ENCODE data around the gene GNG11. TPM values are rescaled to one million over a fixed set of nuclear protein-coding genes. Genes with fewer than 3 reads are reported as not detected.
"Not testable (repeated sequence)": the region's sequence is repeated elsewhere in the genome, so short reads cannot be mapped to it uniquely, and the experiment has no call there.

GNG11 gene
- total and polyA plus RNA-seq, 2 experiments from 2014 or later = 25.9 to 87.0 TPM

- Histone ChIP-seq H3K27ac (no peak overlapping the region), H3K4me1 (ENCODE audit: insufficient read depth) (peaks cover 22% of the 10 kb centered on the region), H3K4me3 (no peak overlapping the region), H3K36me3 (ENCODE audit: low read depth) (no peaks in the 10 kb centered on the region), H2AFZ (no peak overlapping the region), H3K27me3 (replicated peaks; ENCODE audit: insufficient read depth) (no peaks in the 10 kb centered on the region), H3K9ac (no peak overlapping the region), H3K9me3 (ENCODE audit: low read depth) (no peaks in the 10 kb centered on the region), H3K9me2 (ENCODE audit: insufficient read depth) (no peaks in the 10 kb centered on the region), H3F3A (ENCODE audit: insufficient read depth) (0 out of 2 replicates have a peak, but pooled peaks cover 12% of the 10 kb centered on the region), H3K79me2 (ENCODE audit: insufficient read depth) (no peaks in the 10 kb centered on the region), H4K20me1 (ENCODE audit: insufficient read depth) (no peaks in the 10 kb centered on the region), H3K4me2 (ENCODE audit: unreplicated experiment) (no peak overlapping the region)
- DNase-seq = no peak
- no peak for TF ChIP-seq EZH2 (IDR thresholded peaks at IDR 0.05; ENCODE audit: insufficient read depth, poor library complexity, severe bottlenecking)
- no peak for TF ChIP-seq EZH2phosphoT487 (IDR thresholded peaks at IDR 0.05; ENCODE audit: insufficient read depth, low read depth)
- in situ Hi-C loops (cut with MboI) = no loop called here
Measured at GRCh38 chr7:93913197-93913596, 8.3 kb upstream of the GNG11 start.

DNA sequence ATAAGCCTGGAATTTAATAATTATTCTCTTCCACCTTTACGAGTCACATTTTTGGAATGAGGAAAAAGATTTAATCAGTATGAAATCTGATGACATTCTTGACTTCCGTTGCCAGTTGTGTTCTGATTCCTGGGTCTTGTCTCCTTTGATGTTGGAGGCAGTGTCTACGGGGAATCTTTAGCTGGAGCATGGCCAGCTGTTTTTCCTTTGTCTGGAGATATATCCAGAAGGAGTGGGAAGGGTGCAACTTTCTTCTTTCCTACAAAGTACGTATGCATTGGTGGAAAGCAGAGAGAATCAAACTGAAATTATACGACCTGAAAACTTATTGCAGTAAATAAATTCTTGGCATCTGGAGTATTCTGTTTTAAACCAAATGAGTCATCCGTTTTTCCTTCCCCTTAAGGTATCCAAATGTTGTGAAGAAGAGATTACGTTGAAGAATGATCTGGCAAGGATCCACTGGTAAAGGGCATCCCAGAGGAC is 6.9 kb upstream of the GNG11 start:
- no peak for TF ChIP-seq EZH2 (IDR thresholded peaks at IDR 0.05; ENCODE audit: insufficient read depth, poor library complexity, severe bottlenecking)
- H4K20me1 ChIP-seq (ENCODE audit: insufficient read depth) = no peaks in the 10 kb centered on the region
- peak overlapping the region; percentile 41 for H3K4me2 ChIP-seq (ENCODE audit: unreplicated experiment)
- 35% methylated on average over 7 of the region's 7 CpGs for WGBS, 2 experiments (ENCODE audit: low coverage in 1 of 2, low lambda C conversion rate in 2 of 2, missing lambda C conversion rate in 2 of 2)
- H3K79me2 ChIP-seq (ENCODE audit: insufficient read depth) = no peaks in the 10 kb centered on the region
- no peaks in the 10 kb centered on the region for H3K27me3 ChIP-seq (replicated peaks; ENCODE audit: insufficient read depth)
- H3K9me3 ChIP-seq (ENCODE audit: low read depth) = no peaks in the 10 kb centered on the region
- no peaks in the 10 kb centered on the region for H3K36me3 ChIP-seq (ENCODE audit: low read depth)
- H3F3A ChIP-seq (ENCODE audit: insufficient read depth) = 0 out of 2 replicates have a peak, but pooled peaks cover 12% of the 10 kb centered on the region
- no peaks in the 10 kb centered on the region for H3K9me2 ChIP-seq (ENCODE audit: insufficient read depth)
- no peak overlapping the region for H3K27ac ChIP-seq
- DNase-seq = peak; percentile 63
- no peak overlapping the region for H3K9ac ChIP-seq
- in situ Hi-C loops (cut with MboI) = no loop called here
- H3K4me1 ChIP-seq (ENCODE audit: insufficient read depth) = peaks cover 22% of the 10 kb centered on the region
- peak overlapping the region; percentile 13; the same call in 1 of the 2 replicates for H3K4me3 ChIP-seq
- 0 out of 2 replicates have a peak overlapping the region, but pooled peaks have one; percentile 1 for H2AFZ ChIP-seq

GRCh38 chr7:93915206-93915842 is 6.2 kb upstream of the GNG11 start:
- H3K9ac ChIP-seq; H4K20me1 ChIP-seq (ENCODE audit: insufficient read depth); DNase-seq; H3K79me2 ChIP-seq (ENCODE audit: insufficient read depth); H3K9me2 ChIP-seq (ENCODE audit: insufficient read depth); H3K27ac ChIP-seq; H3K36me3 ChIP-seq (ENCODE audit: low read depth); H3K27me3 ChIP-seq (replicated peaks; ENCODE audit: insufficient read depth); H2AFZ ChIP-seq; in situ Hi-C loops (cut with MboI); H3K9me3 ChIP-seq (ENCODE audit: low read depth); H3K4me3 ChIP-seq: not testable (repeated sequence)
- Histone ChIP-seq H3F3A (ENCODE audit: insufficient read depth) (0 out of 2 replicates have a peak, but pooled peaks cover 10% of the 10 kb centered on the region), H3K4me2 (ENCODE audit: unreplicated experiment) (peak overlapping the region; percentile 41), H3K4me1 (ENCODE audit: insufficient read depth) (peaks cover 24% of the 10 kb centered on the region)
- 71 to 72% methylated on average over 3 of the region's 3 CpGs for WGBS, 2 experiments (ENCODE audit: low coverage in 1 of 2, low lambda C conversion rate in 2 of 2, missing lambda C conversion rate in 2 of 2)

- in situ Hi-C loops (cut with MboI); DNase-seq: not testable (repeated sequence)
Measured at GRCh38 chr7:93915888-93916287, 5.6 kb upstream of the GNG11 start.

DNA sequence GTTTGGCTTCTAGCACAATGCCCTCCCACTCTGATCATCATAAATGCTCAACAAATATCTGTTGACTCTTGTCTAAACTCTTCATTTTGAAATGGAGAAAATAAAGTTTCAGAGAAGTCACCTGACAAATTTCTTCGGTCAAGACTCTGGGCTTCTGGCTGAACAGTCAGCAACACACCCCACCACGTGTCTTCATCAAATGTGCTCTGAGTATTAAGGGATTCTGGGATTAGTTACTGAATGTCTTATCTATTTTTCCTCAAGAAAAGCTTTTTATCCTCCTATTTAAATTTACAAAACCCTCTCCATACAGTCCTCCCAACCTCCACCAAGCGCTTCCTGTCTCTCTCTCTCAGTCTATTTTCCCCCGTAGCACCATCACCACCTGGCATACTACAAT is 5.2 kb upstream of the GNG11 start:
- H2AFZ ChIP-seq; in situ Hi-C loops (cut with MboI); H3K27ac ChIP-seq; H3K36me3 ChIP-seq (ENCODE audit: low read depth); H3K27me3 ChIP-seq (replicated peaks; ENCODE audit: insufficient read depth); H3K9me2 ChIP-seq (ENCODE audit: insufficient read depth); H3K4me3 ChIP-seq; H3K4me2 ChIP-seq (ENCODE audit: unreplicated experiment); H3K9me3 ChIP-seq (ENCODE audit: low read depth); H3K9ac ChIP-seq; DNase-seq; H4K20me1 ChIP-seq (ENCODE audit: insufficient read depth): not testable (repeated sequence)
- Histone ChIP-seq H3F3A (ENCODE audit: insufficient read depth) (peaks cover 11% of the 10 kb centered on the region), H3K79me2 (ENCODE audit: insufficient read depth) (peaks cover 14% of the 10 kb centered on the region), H3K4me1 (ENCODE audit: insufficient read depth) (peaks cover 25% of the 10 kb centered on the region)
- WGBS, 2 experiments (ENCODE audit: low coverage in 1 of 2, low lambda C conversion rate in 2 of 2, missing lambda C conversion rate in 2 of 2) = 89 to 91% methylated on average over 4 of the region's 4 CpGs

More at GRCh38 chr7:93915888-93916287, 5.6 kb upstream of the GNG11 start:
- H3K4me1 ChIP-seq (ENCODE audit: insufficient read depth) = peaks cover 24% of the 10 kb centered on the region
- not testable (repeated sequence) for H3K9me3 ChIP-seq (ENCODE audit: low read depth); H3K9me2 ChIP-seq (ENCODE audit: insufficient read depth); H3K27me3 ChIP-seq (replicated peaks; ENCODE audit: insufficient read depth); H3K4me2 ChIP-seq (ENCODE audit: unreplicated experiment); H3K36me3 ChIP-seq (ENCODE audit: low read depth); H3K9ac ChIP-seq; H3F3A ChIP-seq (ENCODE audit: insufficient read depth); H3K27ac ChIP-seq; H3K79me2 ChIP-seq (ENCODE audit: insufficient read depth); H4K20me1 ChIP-seq (ENCODE audit: insufficient read depth); H3K4me3 ChIP-seq; H2AFZ ChIP-seq
